ENCODE data around the gene XKR7.

The XKR7 gene

GRCh38 chr20:32007787-32008616, 40.1 kb downstream of the XKR7 start:
- DNase-seq (ENCODE audit: low spot score), result no peak
- no peak for TF ChIP-seq CTCF (IDR thresholded peaks at IDR 0.05; ENCODE audit: borderline replicate concordance, control extremely low read depth, extremely low read depth, insufficient read depth, missing control alignments)
- in situ Hi-C loops (cut with MboI; ENCODE audit: low sequenced_read_pairs, unreplicated experiment), result no loop called here

- in situ Hi-C loops (cut with MboI; ENCODE audit: low sequenced_read_pairs, unreplicated experiment), result no loop called here
Measured at GRCh38 chr20:32009564-32009963, 41.6 kb downstream of the XKR7 start.

GRCh38 chr20:32010101-32010500, 42.1 kb downstream of the XKR7 start, which contains the start of gene CCM2L:
Gene CCM2L (plus strand): TSS chr20:32010438. CDS start chr20:32010455, 17 bp downstream.
- no peak for TF ChIP-seq CTCF (IDR thresholded peaks at IDR 0.05; ENCODE audit: borderline replicate concordance, control extremely low read depth, extremely low read depth, insufficient read depth, missing control alignments)
- DNase-seq (ENCODE audit: low spot score), result no peak
- in situ Hi-C loops (cut with MboI; ENCODE audit: low sequenced_read_pairs, unreplicated experiment), result no loop called here

More at GRCh38 chr20:32009564-32009963, 41.6 kb downstream of the XKR7 start:
- DNase-seq (ENCODE audit: low spot score), result no peak
- no peak for TF ChIP-seq CTCF (IDR thresholded peaks at IDR 0.05; ENCODE audit: borderline replicate concordance, control extremely low read depth, extremely low read depth, insufficient read depth, missing control alignments)

GRCh38 chr20:32010666-32011065, 42.7 kb downstream of the XKR7 start:
- in situ Hi-C loops (cut with MboI; ENCODE audit: low sequenced_read_pairs, unreplicated experiment), result no loop called here
- DNase-seq (ENCODE audit: low spot score), result no peak
- TF ChIP-seq CTCF (IDR thresholded peaks at IDR 0.05; ENCODE audit: borderline replicate concordance, control extremely low read depth, extremely low read depth, insufficient read depth, missing control alignments), result no peak

GRCh38 chr20:32012159-32012688, 44.3 kb downstream of the XKR7 start:
- no peak for TF ChIP-seq CTCF (IDR thresholded peaks at IDR 0.05; ENCODE audit: borderline replicate concordance, control extremely low read depth, extremely low read depth, insufficient read depth, missing control alignments)
- in situ Hi-C loops (cut with MboI; ENCODE audit: low sequenced_read_pairs, unreplicated experiment), result no loop called here
- DNase-seq (ENCODE audit: low spot score), result no peak

GRCh38 chr20:32013326-32013725, 45.4 kb downstream of the XKR7 start:
- TF ChIP-seq CTCF (IDR thresholded peaks at IDR 0.05; ENCODE audit: borderline replicate concordance, control extremely low read depth, extremely low read depth, insufficient read depth, missing control alignments), result no peak
- in situ Hi-C loops (cut with MboI; ENCODE audit: low sequenced_read_pairs, unreplicated experiment), result no loop called here
- DNase-seq (ENCODE audit: low spot score), result no peak
